Islet precursor cell (in vitro differentiated cells): ENCODE measurements around the gene CYP2A6.
"Not testable (repeated sequence)": the region's sequence is repeated elsewhere in the genome, so short reads cannot be mapped to it uniquely, and the experiment has no call there.

Experiments used
- DNase-seq: peaks from one replicate; pipeline ENCODE4 v3.0.0-alpha.2; 2018

The CYP2A6 gene

GRCh38 chr19:40818480-40819399, 31.5 kb downstream of the CYP2A6 start:
- peak; percentile 74 for DNase-seq

DNA sequence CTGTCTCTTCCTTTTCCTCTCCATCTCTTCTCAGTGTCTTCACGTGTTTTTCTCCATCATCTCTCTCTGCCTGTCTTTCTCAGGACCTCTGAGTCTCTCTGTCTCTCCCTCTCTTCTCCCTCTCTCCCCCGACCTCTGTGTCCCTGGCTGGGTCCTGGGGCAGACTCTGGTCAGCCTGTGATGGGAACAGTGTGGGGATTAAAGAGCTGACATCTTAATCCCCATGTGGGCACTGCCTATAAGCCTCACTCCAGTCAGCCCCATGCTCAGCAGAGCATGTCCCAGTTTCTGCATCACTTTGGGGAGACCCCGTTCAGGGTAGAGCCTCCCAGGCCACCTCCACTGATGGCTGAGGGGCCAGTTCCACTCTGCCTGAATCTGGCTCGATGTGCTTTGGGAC, 35.0 kb downstream of the CYP2A6 start:
- no peak for DNase-seq

DNA sequence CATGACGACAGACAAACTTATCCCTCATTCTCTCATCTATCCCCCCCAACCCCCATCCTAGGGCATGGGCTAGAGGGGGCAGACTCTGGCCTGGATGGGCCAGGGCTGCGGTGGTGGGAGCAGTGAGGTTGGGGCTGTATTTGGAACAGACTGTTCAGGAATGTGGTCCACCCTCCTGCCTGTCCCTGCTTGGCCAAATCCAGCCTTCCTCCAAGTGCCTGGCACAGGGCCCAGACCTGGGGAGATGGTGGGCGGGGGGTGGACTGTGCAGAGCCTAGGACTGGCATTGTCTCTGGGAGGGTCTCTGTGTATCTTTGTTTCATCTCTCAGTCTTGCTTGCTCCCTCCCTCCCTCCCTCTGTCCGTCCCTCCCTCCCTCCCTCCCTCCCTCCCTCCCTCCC, 37.1 kb downstream of the CYP2A6 start:
- DNase-seq = no peak

DNA sequence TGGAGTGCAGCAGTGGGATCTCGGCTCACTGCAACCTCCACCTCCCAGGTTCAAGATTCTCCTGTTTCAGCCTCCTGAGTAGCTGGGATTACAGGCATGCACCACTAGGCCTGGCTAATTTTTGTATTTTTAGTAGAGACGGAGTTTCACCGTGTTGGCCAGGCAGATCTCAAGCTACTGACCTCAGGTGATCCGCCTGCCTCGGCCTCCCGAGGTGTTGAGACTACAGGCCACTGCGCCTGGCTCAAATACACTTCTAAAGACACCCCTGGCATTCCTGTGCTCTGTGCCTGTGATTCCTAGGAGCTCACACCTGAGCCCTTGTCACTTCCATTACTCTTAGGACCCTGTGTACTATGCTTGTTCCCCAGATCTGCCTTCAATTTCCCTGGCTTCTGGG, 37.7 kb downstream of the CYP2A6 start:
- DNase-seq = not testable (repeated sequence)

DNA sequence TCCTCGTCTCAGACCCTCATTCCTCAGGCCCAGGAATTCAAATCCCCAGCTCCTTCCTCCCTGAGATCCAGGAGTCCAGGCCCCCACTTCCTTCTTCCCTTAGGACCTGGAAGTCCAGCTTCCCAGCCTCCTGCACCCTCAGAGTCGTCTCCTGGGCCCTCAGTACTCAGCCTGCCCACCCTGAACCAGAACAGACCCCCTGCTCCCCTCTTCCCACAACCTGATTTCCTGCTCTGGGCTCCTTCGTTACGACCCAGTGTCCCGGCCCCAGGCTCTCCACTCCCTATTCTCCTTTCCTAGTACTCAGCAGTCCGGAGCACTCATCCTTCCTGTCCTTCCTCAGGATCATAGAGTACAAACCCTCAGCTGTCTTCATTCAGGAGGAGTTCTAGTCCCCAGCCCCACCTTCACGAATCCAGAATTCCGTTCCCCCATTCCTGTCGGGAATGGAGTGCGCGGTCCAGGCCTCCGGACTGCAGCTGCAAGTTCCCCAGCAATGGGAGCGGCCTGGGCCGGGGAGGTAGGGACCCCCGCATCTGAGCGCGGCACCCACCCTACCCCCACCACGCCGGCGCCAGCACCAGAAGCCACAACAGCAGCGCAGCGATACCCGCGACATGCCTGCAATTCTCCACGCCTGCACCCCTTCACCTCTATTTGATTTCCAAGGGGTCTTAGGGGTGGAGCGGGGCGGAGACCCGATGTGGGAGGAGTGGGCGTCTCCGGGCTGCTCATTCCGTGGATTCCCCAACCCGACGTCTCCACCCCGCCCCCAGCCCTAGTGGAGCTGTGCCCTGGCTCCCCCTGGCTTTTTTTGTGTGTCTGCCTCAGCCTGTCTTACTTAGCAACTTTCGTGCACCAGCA, 38.5 kb downstream of the CYP2A6 start:
- no peak for DNase-seq

- peak; percentile 97 for DNase-seq
Observed at GRCh38 chr19:40810649-40811408, 39.4 kb downstream of the CYP2A6 start.

- no peak for DNase-seq
Observed at GRCh38 chr19:40810160-40810559, 40.1 kb downstream of the CYP2A6 start.

DNA sequence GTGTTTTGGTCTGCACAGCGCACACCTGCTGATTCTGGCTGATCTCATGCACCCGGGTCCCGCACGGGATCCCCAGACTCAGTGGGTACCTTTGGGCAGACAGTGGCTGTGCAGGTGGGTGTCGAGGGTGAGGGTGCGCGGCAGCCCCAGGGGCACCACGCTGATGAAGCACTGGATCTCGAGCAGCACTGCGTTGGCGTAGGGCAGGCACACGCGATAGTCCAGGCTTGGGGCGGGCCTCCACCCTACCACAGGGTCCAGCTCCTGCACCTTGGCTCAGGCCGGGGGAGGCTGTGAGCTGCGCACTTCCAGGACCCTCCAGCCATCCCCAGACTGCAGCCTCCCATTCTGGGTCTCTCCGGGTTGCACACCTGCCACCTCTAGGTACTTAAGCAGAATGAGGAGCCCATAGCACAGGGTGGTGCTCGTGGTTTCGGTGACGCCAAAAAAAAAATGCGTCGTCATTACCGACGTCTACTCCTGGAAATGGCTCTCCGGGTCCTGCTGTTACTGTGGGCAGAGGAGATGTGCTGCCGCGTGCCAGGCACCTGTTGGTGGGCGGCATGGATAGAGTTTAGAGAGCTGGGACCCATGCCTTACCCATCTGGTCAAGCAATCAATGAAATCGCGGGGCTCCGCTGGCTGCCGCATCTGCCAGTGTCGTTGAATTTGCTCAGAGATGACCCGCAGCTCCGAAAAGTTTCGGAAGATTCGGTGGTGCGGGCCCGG, 40.7 kb downstream of the CYP2A6 start:
- DNase-seq = no peak

DNA sequence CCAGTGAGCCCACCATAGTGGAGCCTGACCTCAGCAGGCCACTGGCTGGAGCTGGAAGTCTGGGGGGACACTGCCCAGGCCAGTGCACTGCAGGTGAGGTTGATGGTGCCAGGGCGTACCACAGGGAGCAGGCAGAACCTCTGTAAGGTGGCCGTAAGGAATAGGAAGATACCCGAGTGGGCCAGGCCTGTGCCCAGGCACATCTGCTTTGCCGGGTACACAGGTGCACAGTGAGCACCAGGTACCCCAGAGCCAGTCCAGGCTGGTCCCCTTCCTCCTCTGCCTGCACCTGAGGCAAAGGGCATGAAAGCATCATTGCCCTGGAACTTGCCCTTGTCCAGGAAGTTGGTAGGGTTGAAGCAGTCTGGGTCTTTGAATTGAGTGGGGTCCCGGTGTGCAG, 41.8 kb downstream of the CYP2A6 start:
- DNase-seq = no peak

GRCh38 chr19:40808021-40808325, 42.3 kb downstream of the CYP2A6 start:
- no peak for DNase-seq

- DNase-seq = peak; percentile 87
Observed at GRCh38 chr19:40807147-40808020, 42.9 kb downstream of the CYP2A6 start.

- peak; percentile 99 for DNase-seq
Observed at GRCh38 chr19:40806423-40807146, 43.7 kb downstream of the CYP2A6 start.

GRCh38 chr19:40805258-40805868, 44.9 kb downstream of the CYP2A6 start:
- DNase-seq = no peak

GRCh38 chr19:40804783-40805242, 45.4 kb downstream of the CYP2A6 start:
- no peak for DNase-seq

GRCh38 chr19:40803857-40804782, 46.1 kb downstream of the CYP2A6 start:
- DNase-seq = no peak

DNA sequence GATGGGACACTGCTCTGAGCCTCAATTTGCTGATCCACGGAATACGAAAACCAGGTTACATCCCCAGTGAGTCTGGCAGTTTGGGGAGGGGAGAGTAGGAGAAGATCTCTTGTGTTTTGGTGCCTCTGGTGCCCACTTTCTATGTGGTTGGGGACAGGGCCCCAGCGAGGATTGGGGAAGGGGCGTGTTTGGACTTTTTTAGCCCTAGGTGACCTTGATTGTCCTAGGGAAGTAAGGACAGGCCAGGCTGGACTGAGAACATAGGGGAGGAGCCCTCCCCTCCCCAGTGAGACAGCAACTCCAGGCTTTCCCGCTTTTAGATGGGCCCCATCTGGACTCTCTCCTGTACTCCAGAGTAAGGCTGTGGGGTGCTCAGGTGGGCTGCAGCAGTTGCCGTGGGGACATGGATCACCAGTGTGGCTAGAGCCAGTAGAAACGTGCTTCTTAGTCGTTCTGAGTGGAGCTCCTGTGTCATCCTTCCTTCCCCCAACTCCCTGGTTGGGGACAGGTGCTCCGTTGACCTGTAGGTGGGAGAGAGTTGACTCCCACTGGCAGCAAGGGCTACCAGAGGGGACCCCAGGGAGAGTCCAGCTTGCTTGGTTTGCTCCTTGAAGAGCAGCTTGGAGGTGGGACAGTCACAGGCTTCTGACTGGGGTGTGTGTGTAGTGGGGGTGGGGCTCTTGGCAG, 46.9 kb downstream of the CYP2A6 start:
- no peak for DNase-seq

DNA sequence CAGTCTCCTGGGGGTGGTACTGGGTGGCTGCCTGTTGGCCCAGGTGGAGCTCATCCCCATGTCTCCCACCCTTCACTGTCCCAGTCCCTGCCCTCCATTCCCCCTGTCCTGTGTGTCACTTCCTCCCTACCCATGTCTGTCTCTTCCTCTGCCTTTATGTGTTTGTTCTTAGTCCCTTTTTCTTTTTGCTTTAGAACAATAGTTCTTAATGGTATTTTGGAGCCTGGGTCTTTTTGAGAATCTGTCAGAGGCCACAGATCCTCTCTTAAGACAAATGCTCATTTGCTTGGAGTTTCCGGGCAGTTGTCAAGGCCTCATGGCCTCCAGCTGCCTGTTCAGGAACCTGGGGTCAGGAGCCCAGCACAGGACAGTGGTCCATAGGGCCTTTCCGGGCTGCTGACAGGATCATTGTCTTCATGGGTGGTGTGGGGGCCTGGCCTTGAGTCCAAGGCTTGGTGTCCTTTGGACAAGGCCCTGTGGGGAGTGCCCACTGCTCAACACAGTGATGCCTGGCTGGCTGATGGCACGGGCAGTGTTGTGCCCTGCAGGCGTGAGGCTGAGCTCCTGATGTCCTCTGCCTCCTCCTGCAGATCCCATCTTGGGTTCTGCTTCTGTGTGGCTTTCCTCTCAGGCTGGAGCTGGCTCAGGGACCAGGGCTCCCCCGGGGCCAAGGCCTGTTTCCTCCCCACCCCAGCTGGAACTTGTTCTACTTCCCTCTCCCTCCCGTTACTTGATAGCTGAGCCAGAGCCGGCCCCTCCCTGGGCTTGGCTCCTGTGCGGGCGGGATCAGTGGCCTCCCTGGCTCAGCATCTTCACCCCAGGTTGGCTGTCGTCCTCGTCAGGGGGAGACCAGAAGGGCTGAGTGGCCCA, 47.7 kb downstream of the CYP2A6 start:
- DNase-seq = no peak
